Right ventricle myocardium superior (tissue), 1 donor: ENCODE data around the gene EME1. TPM values are rescaled to one million over a fixed set of nuclear protein-coding genes. Genes with fewer than 3 reads are reported as not detected.
A peak's percentile ranks its signal among the peaks of the same experiment; 100 is the strongest.

ENCODE experiments used
- ATAC-seq: fragments of 200-7000 bp; cut with Tn5 transposase; one replicate; pipeline ENCODE4 v1.9.1; 2020; ENCODE audit warnings: mild to moderate bottlenecking; ENCODE audit not compliant: poor library complexity
- DNase-seq: peaks from one replicate; pipeline ENCODE4 v3.0.0-alpha.2; 2020
- intact Hi-C: fragments of 100-400 bp; cut with DNase I; formaldehyde crosslinking; loops from one replicate; pipeline ENCODE4 v1.11.2; 2022
- total RNA-seq: library from RNA; stranded (reverse); fragmentation: NEBNext Ultra II Directional; extraction: Animal tissue kit (Norgen Biotek cat#: 25700); gene quantifications from one replicate; pipeline ENCODE4 v1.2.1, GENCODE V29; 2021
- donor health status: DM: no; HTN: yes; CAD: no; lungs with severe emphysema.

EME1 gene
- total RNA-seq, 1 donor from 2014 or later, result not detected

DNA sequence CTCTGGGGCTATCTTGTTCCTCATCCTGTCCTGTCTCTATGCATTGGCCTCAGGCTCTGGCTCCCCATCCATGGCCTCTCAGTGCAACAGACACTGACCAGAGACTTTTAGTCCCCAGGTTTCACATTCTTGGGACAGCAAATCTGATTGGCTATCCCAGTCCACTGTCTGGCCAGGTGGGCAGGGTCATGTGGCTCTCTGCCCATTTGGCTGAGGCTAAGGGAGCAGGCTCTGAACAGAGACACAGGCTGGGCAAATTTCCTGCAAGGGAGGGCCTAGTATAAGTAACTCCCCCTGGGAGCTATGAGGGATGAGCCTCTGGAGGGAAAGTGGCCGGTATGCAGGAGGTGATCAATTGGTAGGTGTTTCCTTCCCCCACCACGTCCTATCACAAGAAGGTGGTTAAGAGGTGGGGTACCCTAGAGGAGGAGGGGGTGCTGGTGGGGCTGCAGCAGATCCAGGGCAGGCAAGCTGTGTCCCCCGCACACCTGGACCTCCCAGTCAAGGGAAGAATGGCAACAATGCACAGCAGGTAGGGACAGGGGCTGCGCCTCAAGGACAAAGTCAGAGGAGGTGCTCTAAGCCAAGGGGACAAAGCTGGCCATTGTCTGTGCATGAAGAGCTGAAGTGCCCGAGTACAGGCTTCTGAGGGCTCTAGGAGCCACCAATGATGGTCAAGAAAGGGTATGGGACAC lies 13.9 kb upstream of the EME1 start:
- ATAC-seq (no peak), DNase-seq (no peak)
- intact Hi-C loops, result no loop called here

DNA sequence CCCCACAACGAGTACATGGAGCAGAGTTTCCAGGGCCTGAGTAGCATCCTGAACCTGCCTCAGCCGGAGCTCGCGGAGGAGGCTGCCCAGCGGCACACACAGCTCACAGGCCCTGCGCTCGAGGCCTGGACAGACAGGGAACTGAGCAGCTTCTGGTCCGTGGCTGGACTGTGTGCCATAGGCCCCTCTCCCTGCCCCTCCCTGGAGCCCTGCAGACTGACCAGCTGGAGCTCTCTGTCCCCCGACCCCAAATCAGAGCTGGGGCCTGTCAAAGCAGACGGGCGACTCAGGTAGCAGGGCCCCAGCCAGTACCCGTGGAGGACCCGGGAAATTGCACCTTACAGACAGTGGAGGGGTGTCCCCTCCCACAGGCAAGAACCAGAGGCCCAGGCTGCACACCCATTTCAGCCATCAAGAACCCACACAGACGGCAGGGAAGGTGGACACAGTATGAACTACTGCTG lies 13.0 kb upstream of the EME1 start:
- intact Hi-C loops, result no loop called here
- no peak for DNase-seq
- ATAC-seq, result no peak

DNA sequence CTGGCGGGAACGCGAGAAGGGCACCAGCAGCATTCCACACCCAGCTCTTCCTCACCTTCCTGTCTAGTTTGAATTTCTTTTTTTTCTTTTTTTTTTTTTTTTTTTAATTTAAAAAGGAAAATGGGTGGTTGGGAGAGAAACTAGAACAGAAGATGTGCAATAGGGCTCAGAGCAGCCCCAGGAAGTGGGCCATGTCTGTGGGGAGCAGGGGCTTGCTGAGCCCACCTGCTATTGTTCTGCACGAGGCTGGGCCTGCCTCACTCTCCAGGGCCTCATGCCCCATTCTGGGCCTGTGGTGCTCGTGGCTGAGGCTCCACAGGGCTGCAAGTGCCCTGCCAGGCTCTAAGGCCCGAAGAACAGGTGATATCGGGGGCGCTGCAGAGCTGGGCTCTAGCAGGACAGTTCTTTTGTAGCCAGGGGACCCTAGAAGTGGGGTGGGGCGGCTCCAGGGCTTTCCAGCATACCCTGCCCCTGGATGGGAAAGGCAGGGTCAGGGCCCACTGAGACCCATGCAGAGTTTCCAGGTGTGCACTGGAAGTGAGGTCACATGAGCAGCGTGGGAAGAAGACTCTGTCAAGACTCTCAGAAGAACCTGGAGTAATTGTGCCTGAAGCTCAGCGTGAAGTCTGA lies 12.4 kb upstream of the EME1 start:
- intact Hi-C loops, result no loop called here
- DNase-seq, result no peak
- ATAC-seq, result no peak

DNA sequence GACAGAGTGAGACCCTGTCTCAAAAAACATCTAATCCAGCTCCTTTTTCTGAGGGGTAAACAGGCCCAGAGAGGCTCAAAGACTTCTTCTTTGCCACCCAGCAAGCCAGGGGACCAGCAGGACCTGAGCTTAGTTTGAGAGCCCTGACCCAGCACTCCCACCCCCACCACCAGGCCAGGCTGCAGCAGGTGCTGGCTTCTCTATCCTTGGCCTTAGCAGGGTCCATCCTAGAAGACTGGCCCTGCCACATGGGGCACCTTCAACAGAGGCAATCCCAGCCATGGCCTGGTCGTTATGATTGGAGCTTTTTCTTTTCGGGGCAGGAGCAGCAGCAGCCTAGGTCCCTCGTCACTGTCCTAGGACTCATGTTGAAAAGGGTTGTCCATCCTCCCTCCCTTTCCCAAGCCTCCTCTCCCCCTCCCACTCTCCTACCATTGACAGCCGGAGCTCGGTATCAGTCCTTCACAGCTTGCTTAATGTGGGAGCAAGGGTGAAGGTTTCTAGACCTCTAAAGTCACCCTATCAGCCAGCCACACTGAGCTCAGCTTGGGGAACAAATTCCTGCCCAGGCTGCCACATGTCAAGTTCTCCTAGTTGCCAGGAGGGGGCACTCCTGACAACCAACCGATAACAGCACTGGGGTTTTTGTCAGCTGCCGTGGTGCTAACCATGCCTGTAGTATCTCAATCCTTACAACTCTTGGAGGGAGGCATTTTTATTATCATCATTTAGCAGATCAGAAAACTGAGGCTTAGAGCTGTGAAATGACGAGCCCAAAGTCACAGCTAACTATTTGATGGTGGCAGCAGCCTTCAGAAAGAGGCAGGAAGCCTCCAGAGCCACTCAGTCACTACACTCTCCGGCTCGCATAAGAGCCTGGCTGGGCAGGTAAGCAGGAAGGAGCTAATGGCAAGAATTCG lies 11.2 kb upstream of the EME1 start:
- ATAC-seq, result peak; percentile 59
- DNase-seq, result no peak
- intact Hi-C loops, result no loop called here

DNA sequence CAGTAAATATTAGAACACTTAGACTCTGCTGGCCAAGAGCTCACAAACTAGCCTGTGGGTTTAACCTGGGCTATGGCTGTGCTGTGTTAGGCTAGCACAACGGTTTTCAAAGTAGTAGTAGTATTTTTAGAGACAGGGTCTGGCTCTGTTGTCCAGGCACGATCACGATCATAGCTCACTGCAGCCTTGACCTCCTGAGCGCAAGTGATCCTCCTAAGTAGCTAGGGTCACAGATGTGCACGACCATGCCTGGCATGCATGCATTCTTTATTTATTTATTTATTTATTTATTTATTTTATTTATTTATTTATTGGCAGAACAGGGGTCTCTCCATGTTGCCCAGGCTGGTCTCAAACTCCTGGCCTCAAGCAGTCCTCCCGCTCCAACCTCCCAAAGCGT lies 10.4 kb upstream of the EME1 start:
- intact Hi-C loops, result no loop called here
- ATAC-seq (no peak), DNase-seq (no peak)

DNA sequence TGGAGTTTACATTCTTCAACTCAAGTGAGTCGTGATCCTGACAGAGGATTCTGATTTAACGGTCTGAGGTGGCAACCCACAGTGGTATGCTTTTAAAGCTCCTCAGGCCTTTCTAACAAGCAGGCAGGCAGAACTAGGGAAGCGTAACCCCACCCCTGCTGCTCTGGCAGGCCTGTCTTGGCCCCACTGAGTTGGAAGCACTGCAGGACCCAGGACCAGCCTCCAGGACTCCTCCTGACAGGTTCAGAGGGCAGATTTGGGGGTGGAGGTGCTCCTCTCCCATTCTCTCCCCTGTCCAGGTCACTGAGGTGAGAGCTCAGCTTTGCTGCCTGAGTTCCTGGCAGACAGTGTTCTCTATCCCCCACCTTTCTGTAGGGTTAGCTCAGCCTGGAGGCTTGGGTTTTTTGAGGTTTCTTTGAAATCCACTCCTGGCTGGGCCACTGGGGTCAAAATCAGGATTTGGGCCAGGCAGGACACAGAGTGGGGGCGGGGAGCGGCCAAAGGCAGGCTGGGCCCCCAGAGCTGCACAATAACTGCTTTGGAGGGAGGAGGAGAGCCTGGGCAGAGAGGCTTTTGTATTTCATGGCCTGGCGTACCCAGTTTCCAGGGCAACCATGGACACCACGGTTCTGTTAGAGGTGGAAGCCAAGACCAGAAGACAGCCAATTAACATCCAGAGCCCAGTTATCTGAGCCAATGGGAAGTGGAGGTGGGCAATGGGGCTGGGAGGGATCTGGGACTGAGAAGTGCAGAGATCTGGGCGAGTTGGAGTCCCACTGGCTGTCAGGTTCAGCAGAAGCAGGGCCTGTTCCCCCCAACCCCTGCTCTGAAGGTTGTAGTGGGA lies 9.6 kb upstream of the EME1 start:
- no peak for DNase-seq
- intact Hi-C loops, result no loop called here
- ATAC-seq, result no peak

DNA sequence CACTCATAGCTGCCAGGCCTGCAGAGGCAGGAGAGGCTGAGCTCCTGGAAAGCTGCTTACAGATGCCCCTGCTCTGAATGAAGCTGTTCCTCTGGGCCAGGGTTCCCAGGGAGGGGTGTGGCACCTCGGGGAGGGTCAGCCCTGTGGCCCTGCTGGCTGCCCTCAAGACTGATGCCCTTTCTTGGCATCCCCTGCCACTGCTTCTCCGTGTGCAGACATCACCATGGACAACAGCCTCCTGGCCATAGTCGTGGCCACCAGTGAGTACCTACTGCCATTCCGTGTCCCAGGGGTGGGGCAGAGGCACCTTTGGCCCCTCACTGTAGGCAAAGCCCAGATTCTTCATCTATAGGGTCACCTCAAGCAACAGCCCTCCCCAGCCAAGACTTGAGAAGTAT lies 9.0 kb upstream of the EME1 start:
- intact Hi-C loops, result no loop called here
- ATAC-seq (no peak), DNase-seq (no peak)

DNA sequence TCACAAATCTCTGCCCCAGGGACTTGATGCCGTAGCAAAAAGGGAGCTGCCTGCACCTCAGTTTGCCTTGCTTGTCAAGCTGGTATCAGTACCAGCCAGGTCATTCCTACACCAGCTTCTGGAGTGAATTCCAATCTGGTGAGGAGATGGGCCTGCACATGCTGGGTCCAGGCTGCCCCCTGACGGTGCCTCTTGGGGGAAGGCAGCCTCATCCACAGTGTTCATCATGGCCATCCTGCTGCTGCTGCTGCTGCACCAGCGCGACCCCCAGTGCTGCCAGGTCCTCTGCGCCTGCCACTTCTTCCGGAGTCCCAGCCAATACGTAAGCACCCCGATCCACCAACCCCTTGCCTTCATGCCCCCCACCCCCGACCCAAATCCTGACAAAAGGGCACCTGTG lies 8.3 kb upstream of the EME1 start:
- ATAC-seq (no peak), DNase-seq (no peak)
- intact Hi-C loops, result no loop called here

DNA sequence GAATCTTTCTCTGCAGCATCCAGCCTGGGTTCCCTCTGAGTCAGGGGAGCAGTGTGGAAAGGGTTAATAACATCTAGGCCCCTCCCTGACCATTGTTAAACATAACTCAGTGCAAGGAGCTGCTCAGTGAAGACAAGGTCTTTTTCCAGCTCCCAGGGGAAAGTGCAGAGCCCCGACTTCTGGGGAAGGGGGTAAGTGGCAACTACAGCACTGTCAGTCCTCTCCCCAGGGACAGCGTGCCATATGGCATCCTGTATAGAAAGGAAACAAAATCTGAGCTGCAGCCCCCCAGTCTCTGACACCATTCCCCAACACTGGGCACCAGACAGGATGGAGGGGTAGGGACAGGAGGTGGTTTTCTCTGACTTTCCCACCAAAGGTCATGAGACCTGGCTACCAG lies 7.9 kb upstream of the EME1 start:
- intact Hi-C loops, result no loop called here

DNA sequence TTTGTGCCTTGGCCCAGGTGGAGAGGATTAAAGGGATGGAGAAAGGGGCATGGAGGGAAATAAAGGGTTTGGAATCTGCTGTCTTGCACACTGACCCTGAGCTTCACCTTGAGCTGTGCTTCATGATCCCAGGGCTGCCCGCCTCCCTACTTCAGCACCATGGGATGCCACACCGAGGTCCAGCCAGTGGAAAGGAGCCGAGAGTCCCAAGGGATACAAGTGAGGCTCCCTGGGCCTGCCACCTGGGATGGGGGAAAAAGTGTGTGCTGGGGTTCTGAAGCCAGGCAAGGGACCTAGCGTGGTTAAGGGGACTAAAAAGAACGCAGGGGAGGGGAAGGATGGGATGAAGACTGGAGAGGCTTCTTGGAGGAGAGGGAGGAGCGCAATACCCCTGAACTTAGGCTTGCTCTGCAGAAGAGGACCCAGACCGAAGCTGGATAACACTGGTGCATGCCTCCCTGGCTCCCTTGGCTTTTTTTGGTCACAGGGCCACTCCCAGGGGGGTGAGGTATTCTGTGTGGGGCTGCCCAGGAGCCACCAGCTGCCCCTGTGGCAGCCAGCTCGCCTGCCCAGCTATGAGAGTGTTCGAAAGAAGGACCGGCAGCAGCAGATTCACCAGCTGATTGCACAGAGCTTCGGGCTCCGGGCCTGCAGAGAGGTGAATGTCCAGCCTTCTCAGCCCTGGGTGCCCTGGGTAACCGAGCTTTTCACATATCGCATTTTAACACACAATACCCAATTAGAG lies 7.2 kb upstream of the EME1 start:
- DNase-seq (no peak), ATAC-seq (no peak)
- intact Hi-C loops, result no loop called here

More for the DNA sequence above, 7.9 kb upstream of the EME1 start:
- ATAC-seq (no peak), DNase-seq (no peak)

DNA sequence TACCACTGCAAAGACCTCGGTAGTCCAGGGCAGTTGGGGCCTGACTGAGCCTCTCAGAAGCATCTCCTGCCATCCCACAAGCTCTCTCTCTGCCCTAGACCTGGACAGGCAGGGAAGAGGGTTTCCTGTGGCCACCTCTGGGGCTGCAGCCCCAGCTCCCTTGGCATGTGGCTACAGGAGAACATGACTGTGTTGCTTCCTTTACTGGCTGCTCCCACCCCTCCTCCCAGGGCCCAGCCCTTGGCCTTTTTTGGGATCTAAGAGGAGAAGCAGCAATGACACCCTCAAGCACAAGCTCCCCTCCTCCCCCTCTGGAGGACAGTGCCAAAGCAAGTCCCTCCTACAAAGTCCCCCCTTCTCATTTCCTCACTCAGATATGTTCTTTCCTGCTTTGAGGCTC lies 5.6 kb upstream of the EME1 start:
- DNase-seq (no peak), ATAC-seq (no peak)
- intact Hi-C loops, result no loop called here

DNA sequence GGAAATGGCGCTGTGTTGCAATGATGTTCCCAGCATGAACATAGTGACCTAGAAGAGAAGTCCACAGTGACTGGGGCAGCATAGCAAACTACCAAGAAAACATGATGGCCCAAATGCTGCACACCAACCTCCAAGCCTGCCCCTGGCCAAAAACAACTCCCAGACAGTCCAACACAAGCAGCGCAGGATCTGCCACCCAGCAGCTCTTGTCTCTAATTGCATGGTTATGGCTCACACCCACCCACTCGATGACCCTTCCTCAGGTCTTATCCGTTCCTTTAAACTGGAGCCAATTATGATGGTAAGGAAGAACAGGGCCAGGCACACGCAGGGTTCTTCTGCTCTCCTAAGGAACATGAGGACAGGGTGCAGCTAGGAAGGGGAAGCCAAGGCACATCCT lies 3.0 kb upstream of the EME1 start:
- no peak for DNase-seq
- ATAC-seq, result no peak
- intact Hi-C loops, result no loop called here

DNA sequence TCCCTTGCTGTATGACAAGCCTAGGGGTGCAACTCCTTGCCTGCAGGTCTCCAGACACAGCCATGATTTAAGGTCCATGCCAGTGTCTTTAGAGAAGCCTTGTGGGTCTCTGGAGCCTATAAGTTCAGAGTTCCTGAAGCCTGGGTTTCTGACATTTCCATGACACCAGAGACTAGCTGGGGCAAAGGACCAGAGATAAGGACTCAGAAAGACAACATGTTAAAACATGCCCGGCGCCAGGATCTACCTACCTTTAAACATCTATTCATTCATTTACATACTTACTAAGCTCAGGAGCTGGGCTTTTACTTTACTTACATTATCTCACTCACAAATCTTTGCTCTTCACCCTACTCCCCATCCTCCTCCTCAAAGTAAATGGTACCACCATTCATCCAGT lies 1.5 kb upstream of the EME1 start:
- DNase-seq (no peak), ATAC-seq (no peak)
- intact Hi-C loops, result no loop called here

DNA sequence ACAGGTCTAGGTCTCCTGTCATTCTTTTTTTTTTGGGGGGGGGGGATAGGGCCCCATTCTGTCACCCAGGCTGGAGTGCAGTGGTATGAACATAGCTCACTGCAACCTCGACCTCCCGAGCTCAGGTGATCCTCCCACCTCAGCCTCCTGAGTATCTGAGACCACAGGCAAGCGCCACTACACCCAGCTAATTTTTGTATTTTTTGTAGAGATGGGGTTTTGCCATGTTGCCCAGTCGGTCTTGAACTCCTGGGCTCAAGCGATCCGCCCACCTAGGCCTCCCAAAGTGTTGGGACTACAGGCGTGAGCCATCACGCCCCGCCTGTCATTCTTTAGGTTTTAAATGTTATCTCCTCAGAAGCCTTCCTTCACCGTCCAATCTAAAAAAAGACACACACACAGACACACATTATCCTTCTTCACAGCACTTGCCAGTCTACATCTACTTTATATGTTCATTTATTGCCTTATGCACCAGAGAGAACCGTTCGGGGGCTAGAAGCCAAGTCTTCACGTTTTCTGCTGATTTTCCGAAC lies 739 bp upstream of the EME1 start:
- intact Hi-C loops, result no loop called here
- ATAC-seq (peak; percentile 2), DNase-seq (no peak)

DNA sequence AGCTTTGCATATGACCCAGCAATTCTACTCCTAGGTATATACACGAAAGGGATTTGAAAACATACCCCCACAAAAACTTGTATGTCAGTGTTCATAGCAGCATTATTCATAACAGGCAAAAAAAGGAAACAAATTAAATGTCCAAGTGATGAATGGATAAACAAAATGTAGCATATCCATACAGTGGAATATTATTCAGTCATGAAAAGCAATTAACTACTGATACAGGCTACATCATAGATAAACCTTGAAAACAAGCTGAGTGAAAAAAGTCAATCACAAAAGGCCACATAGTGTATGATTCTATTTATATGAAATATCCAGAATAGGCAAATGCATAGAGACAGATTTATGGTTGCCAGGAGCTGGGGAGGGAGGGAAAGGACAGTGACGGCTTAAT lies 676 bp downstream of the EME1 start:
- ATAC-seq (no peak), DNase-seq (no peak)
- intact Hi-C loops, result no loop called here

DNA sequence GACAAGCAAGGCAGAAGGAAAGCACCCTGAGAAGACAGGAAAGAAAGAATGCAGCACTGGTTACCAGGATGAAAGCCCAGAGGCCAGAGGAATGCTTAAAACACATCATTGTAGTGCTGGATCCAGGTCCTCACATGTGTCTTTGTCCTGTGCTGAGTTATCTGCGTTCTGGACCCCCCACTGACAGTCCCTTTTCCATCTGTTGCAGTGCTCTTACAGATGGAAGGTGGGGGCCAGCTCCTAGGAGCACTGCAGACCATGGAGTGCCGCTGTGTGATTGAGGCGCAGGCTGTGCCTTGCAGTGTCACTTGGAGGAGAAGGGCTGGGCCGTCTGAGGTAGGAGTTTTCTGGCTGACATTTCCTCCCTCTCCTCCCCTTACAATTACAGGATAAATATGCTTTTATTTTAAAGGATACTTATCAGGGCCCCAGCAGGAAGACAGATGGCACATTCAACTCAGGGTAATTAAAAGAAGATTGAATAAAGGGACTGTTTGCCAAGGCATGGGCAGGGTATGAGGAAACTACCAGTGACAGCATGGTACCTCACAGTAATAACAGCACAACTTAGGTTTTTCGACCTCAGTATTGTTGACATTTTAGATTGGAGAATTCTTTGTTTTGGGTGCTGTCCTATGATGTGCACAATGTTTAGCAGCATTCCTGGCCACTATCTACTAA lies 3.0 kb downstream of the EME1 start:
- DNase-seq (no peak), ATAC-seq (no peak)
- intact Hi-C loops, result no loop called here

DNA sequence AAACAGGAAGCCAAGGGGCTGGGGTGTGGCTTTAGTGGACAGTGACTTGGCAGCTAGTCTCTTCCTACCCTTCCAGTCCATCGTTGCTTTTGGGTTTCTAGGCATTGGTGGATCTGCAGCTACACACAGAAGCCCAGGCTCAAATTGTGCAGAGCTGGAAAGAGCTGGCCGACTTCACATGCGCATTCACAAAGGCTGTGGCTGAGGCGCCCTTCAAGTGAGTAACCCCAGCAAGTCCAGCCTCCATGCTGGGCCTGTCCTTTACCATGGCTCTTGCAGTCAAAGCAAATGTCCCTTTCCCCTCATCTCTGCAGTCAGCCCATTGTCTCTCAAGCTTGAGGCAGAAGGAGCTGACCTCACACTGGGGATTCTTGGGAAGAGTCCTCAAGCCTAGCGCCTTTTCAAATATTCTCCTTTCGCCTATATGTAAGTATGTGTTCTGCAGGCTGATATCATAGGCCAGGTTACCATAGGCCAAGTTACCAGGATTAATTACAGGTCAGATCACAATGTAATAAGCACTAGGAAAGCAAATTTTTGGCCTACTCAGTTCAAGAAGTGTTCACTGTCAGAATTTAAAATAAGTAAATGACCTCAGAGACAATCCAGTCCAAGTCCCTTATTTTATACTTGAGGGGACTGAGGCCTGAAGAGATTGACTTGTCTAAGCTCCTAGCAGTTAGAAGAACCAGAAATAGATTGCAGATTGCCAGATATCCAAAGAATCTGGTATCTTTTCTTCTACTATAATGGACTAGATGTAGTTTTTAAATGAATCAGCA lies 6.5 kb downstream of the EME1 start:
- ATAC-seq, result no peak
- intact Hi-C loops, result no loop called here
- DNase-seq, result no peak
